ENCODE data around the gene FMNL3.

The FMNL3 gene

GRCh38 chr12:49604856-49605255, 102.3 kb downstream of the FMNL3 start:
- DNase-seq (ENCODE audit: low read depth): no peak

GRCh38 chr12:49603721-49604120, 103.5 kb downstream of the FMNL3 start:
- no peak for DNase-seq (ENCODE audit: low read depth)

- DNase-seq (ENCODE audit: low read depth): no peak
Observed at GRCh38 chr12:49599961-49600360, 107.2 kb downstream of the FMNL3 start.

GRCh38 chr12:49598527-49598926, 108.7 kb downstream of the FMNL3 start:
- no peak for DNase-seq (ENCODE audit: low read depth)

GRCh38 chr12:49588721-49589516, 118.3 kb downstream of the FMNL3 start:
- no peak for DNase-seq (ENCODE audit: low read depth)

GRCh38 chr12:49588281-49588680, 118.9 kb downstream of the FMNL3 start:
- DNase-seq (ENCODE audit: low read depth): no peak

- DNase-seq (ENCODE audit: low read depth): no peak
Observed at GRCh38 chr12:49587174-49587908, 119.9 kb downstream of the FMNL3 start.

Data from GM04503 (cell line).